Stimulated activated naive CD8-positive, alpha-beta T cell treated with anti-CD3 and anti-CD28 coated beads, Interleukin-15, amount 100 ng/mL, for 72 hours (primary cell): Measurements from ENCODE around the gene PPIP5K2.

ENCODE experiments used
- ATAC-seq: fragments of 150-1000 bp; cut with Tn5 transposase; 2 replicates; pipeline ENCODE4 v1.10.0; 2021; ENCODE audit warnings: mild to moderate bottlenecking, moderate library complexity
- DNase-seq, 2 donors: peaks; one replicate each; pipeline ENCODE4 v3.0.0; 2021 to 2022
- H3K27ac Mint-ChIP-seq, 2 donors: one replicate each; pipeline ENCODE4 v1.8.0; 2022; ENCODE audit warnings: mild to moderate bottlenecking in 2 of 2, mixed read lengths in 2 of 2, moderate library complexity in 2 of 2
- H3K27me3 Mint-ChIP-seq: one replicate; pipeline ENCODE4 v1.8.0; 2022; ENCODE audit warnings: mixed read lengths
- H3K4me1 Mint-ChIP-seq: one replicate; pipeline ENCODE4 v1.8.0; 2022; ENCODE audit warnings: mild to moderate bottlenecking, mixed read lengths
- H3K4me3 Mint-ChIP-seq, 2 donors: one replicate each; pipeline ENCODE4 v1.8.0; 2022; ENCODE audit warnings: mild to moderate bottlenecking in 2 of 2, mixed read lengths in 2 of 2, moderate library complexity in 1 of 2
- H3K9me3 Mint-ChIP-seq, 2 donors: one replicate each; pipeline ENCODE4 v1.8.0; 2022; ENCODE audit warnings: mixed read lengths in 2 of 2

Gene PPIP5K2

DNA sequence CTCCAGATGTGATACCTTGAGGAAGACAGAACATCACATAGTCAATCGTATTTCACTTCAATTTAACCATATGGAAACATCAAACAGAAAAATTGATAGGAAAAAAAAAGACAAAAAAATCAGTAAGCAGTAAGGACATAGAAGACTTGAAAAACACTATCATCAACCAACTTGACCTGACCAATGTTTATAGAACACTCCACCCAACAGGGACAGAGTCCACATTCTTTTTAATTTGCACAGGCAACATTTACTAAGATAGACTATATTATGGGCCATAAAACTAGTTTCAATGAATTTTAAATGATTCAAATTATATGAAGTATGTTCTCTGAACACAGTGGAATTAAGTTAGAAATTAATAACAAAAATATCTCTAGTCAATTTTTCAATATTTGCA is 117.7 kb downstream of the PPIP5K2 start:
- Mint-ChIP-seq H3K4me1 (no peaks in the 10 kb centered on the region), H3K27me3 (peaks cover 8% of the 10 kb centered on the region), H3K9me3 (no peaks in the 10 kb centered on the region), H3K4me3 (no peak overlapping the region), H3K27ac (no peak overlapping the region)
- no peak for ATAC-seq
- no peak for DNase-seq

DNA sequence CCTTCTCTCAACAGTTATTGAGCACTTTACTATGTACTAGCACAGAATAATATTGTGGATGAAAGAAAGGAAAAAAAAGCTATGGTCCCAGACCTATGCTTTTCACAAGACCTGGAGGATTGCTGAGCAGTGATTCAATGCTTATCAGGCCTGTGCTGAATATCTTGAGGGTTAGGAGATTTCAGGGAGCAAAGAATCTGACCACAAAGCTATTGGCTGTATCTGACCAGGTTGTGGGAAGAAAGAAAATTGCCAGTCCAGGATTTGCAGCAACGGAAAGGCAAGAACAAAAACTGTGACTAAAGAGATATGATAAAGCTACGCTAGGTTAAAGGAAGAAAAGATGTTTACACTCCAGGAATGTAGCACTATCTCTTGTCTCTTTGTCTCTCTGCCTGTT is 123.6 kb downstream of the PPIP5K2 start:
- no peak for DNase-seq
- no peak overlapping the region for H3K27ac Mint-ChIP-seq
- ATAC-seq = no peak
- peaks cover 44% of the 10 kb centered on the region for H3K27me3 Mint-ChIP-seq
- no peaks in the 10 kb centered on the region for H3K9me3 Mint-ChIP-seq
- H3K4me1 Mint-ChIP-seq = peaks cover 12% of the 10 kb centered on the region
- H3K4me3 Mint-ChIP-seq = no peak overlapping the region

DNA sequence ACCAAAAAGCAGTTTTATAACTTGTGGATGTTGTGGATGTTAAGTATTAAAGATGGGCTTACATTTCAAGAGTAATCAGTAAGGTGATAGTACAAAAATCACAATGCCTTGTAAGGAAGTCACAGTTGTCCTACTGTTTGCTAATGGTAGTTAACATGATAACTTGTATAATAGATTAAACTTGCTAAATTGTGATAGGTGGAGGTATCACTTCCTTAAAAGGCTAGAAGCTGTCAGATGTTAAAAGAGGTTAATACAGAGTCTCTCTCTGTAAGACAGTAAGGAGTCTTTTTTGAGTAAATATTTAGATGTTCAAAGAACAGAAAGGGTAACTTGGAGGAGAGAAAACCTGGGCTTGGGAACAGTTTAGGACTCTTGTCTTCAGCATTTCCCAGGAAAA is 124.3 kb downstream of the PPIP5K2 start:
- H3K27ac Mint-ChIP-seq = no peak overlapping the region
- no peak for ATAC-seq
- no peak overlapping the region for H3K4me3 Mint-ChIP-seq
- peaks cover 12% of the 10 kb centered on the region for H3K4me1 Mint-ChIP-seq
- no peaks in the 10 kb centered on the region for H3K9me3 Mint-ChIP-seq
- no peak for DNase-seq
- H3K27me3 Mint-ChIP-seq = peaks cover 44% of the 10 kb centered on the region

DNA sequence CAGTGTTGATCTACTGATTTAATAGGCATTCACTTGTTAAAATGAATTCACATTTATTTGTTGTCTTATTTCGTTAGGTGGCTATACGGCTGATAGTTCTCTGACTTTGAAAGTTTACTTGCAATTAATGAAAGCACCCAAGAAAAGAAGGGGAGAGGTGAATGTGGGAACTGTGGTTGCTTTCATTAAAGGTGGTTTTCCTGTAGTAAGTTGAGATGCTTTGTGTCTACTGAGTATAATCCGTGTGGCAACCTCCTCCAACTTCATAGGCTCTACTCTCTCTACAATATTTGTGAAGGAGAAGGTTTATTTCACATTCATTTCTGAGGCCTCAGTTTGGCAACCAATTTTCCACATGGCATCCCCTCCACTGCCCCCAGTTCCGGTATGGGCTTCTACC is 125.7 kb downstream of the PPIP5K2 start:
- Mint-ChIP-seq H3K27me3 (peaks cover 49% of the 10 kb centered on the region), H3K4me1 (peaks cover 12% of the 10 kb centered on the region), H3K9me3 (no peaks in the 10 kb centered on the region), H3K4me3 (no peak overlapping the region), H3K27ac (no peak overlapping the region)
- ATAC-seq (no peak), DNase-seq (no peak)

DNA sequence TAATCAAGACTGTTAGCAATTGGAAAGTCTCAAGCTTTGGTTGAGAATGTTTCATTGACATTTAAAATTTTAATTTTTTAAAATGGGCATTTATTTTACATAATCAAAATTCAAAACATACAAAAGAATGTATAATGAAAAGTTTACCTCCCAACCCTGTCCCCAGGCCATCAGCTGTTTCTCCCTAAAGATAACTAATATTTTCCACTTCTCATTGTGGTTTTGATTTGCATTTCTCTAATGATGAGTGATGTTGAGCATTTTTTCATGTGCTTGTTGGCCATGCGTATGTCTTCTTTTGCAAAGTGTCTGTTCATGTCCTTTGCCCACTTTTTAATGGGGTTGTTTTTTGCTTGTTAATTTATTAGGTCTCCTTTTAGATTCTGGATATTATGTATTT is 127.0 kb downstream of the PPIP5K2 start:
- no peak for DNase-seq
- Mint-ChIP-seq H3K9me3 (no peaks in the 10 kb centered on the region), H3K27ac (no peak overlapping the region), H3K27me3 (peaks cover 63% of the 10 kb centered on the region), H3K4me3 (no peak overlapping the region), H3K4me1 (peaks cover 12% of the 10 kb centered on the region)
- no peak for ATAC-seq

DNA sequence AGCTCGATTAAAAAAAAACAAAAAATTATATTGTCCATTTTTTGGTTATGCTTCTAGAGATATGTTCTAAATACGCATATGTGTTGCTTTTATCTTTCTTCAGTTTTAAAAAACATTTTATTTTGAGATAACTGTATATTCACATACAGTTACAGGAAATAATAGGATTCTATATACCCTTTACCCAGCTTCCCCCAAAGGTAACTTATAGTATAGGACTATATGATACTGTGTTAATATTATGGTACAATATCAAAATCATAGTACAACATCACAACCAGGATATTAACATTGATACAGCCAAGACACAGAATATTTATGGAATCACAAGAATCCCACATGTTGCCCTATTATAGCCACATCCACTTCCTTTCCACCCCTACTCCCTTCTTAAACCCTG is 129.0 kb downstream of the PPIP5K2 start:
- no peak for ATAC-seq
- Mint-ChIP-seq H3K27me3 (peaks cover 62% of the 10 kb centered on the region), H3K27ac (no peak overlapping the region), H3K4me1 (peaks cover 12% of the 10 kb centered on the region), H3K4me3 (no peak overlapping the region), H3K9me3 (no peaks in the 10 kb centered on the region)
- no peak for DNase-seq

DNA sequence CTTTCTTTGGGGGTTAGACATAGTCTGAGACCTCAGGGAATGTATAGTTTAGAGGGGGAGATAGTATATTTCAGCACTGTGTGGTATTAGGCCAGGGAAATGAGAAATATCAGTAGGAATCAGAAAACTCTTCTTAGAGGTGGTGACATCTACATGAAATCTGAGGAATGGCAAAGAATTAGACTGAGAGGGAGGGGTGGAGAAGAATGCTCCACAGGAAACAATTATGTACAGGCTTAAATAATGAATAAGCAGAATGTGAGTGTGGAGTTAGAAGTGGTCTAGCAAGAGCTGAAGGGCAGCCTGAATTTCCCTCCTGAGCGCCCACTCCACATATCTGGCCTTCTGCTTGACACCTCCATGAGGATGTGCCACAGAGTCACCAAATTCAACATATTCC is 134.8 kb downstream of the PPIP5K2 start:
- Mint-ChIP-seq H3K27me3 (peaks cover 49% of the 10 kb centered on the region), H3K9me3 (no peaks in the 10 kb centered on the region), H3K4me3 (no peak overlapping the region), H3K4me1 (peaks cover 7% of the 10 kb centered on the region), H3K27ac (no peak overlapping the region)
- ATAC-seq (no peak), DNase-seq (no peak)

DNA sequence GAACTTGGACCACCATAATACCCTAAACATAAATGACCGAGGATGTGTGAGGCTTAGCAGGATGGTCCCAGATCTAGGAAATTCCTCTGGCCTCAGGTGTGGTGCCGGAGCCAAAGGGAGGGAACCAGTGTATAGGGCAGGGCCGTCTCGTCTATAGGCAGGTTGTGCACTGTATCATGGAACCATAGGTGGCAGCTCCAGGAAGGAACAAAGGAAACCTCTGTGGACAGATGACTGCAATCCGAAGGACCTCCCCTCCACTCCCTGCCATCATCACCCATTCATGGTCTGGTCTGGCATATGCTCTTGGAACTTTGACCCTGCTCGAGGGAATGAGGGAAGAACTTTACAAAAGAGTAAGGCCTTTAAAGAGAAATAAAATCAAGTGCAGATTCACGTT is 135.6 kb downstream of the PPIP5K2 start:
- no peak overlapping the region for H3K27ac Mint-ChIP-seq
- ATAC-seq (no peak), DNase-seq (no peak)
- H3K4me3 Mint-ChIP-seq = no peak overlapping the region
- no peaks in the 10 kb centered on the region for H3K9me3 Mint-ChIP-seq
- peaks cover 12% of the 10 kb centered on the region for H3K4me1 Mint-ChIP-seq
- peaks cover 44% of the 10 kb centered on the region for H3K27me3 Mint-ChIP-seq

DNA sequence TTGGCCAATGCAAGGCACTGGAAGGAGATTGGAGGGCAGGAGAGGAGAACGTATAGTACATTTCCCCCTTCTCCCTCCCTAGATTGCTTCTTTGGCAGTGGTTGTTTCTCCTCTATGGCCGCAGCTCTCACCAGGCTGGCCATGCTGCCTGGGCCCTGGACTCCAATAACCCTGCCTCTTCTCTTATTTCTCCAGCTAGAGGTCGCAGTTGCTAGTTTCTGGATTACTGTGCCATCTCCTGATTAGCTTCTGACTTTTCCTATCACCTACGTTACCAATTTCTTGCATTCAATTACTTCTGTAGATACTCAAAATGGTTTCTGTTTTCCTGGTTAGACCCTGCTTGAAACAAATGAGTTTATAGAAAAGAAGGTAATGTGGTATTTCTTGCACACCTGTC is 136.1 kb downstream of the PPIP5K2 start:
- ATAC-seq (no peak), DNase-seq (no peak)
- H3K4me1 Mint-ChIP-seq = peaks cover 16% of the 10 kb centered on the region

DNA sequence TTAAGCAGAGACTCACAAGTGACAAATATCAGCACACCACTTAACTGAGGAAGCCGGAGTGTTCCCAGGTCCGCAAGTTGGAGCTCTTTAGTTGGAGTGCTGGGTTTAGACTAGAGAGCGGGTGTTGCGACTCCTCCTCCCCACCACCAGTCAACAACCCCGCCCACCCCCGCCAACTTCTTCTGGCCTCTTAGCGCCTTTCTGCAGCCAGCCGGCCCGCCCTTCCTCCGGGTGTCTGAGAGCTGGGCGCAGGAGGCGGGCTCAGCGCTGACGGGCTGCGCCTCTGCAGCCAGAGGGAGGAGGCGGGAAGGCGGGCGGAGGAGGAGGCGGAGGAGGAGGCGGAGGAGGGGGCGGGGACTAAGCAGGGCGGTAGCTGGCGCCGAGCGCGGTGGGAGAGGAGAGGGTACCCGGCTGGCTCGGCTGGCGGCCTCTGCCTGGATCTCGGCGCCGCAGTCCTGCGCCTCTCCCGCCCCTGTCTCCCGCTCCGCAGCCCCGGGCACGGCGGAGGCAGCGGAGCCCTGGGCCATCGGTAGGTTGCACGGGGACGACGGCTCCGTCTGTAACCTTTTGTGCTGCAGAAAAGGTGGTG is 138.4 kb downstream of the PPIP5K2 start, which contains the start of gene MACIR:
MACIR (plus strand) TSS at position 396 of the 589 bp plus-strand sequence. CDS start 17,157 bp downstream, outside the sequence.
- Mint-ChIP-seq H3K4me1 (peaks cover 31% of the 10 kb centered on the region), H3K27me3 (peaks cover 22% of the 10 kb centered on the region), H3K27ac (peak within 1 kb of the TSS; percentile 80 to 90), H3K4me3 (peak within 1 kb of the TSS; percentile 85 to 96), H3K9me3 (no peaks in the 10 kb centered on the region)
- ATAC-seq = peak; percentile 92
- DNase-seq = peak; percentile 90 to 95

More for the DNA sequence above, 136.1 kb downstream of the PPIP5K2 start:
- no peak overlapping the region for H3K4me3 Mint-ChIP-seq
- H3K27ac Mint-ChIP-seq = no peak overlapping the region
- peaks cover 39% of the 10 kb centered on the region for H3K27me3 Mint-ChIP-seq
- no peaks in the 10 kb centered on the region for H3K9me3 Mint-ChIP-seq

DNA sequence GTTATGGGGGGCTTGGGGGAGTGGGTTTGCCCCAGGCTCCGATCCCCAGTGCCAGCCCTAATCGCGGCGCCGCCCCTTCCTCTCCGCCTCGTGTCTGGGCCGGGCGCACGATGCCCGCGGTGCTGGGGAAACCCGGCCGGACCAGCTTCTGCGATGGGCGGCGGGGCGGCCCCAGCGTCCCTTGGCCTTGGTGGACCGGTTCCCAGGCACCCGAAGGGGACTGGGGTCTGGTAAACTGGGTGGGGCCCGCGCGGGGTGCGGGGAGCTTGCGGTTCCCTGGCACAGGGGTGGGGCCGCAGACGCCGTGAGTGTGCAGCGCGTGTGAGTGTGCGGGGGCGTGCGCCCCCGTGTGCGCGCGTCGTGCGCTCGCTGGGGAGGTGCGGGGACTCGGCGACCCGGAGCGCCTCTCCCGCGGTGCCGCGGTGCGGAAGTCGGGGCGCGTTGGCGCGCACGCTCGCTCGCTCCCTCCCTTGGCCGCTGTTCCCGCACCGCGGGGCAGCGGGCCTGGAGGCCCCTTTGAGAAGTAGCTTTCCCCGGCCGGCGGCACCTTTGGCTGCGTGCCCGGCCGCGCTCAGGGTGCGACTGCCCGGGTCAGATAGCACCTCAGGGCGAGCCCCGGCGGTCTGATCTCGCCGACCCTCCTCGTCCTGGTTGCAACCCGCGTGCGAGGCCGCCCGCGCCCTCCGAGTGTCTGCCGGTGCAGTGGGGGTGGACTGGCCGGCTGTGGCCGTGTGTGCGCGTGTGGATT is 139.0 kb downstream of the PPIP5K2 start:
- Mint-ChIP-seq H3K4me3 (peak overlapping the region; percentile 85 to 96), H3K4me1 (peaks cover 31% of the 10 kb centered on the region)

DNA sequence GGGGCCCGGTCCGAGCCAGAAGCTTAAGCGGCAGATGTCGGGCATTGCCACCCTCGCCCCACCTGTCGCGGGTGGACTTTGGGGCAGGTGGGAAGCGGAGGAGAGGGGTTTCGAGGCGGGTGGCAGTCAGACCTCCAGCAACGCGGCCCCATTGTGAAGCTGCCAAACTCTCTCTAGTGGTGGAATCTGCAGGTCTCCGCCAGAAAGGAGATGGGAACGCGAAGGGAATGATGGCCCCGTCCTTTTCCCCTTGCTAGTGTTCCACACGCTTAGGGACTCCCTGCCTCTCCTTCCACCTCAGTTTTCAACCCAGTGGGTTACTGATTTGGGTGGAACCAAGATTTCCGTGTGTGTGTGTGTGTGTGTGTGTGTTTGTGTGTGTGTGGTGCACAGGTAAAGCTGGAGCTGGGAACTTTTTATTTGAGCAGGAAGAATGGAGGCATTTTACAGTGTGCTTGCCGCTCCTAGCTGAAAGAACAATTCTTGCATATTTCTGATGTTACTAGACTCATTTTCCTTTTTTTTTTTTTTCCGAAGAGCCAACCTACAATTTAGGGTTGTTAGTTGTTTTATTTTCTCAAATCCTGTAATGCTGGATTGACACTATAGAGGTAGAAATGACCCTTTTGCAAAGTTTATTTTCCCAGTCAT is 139.7 kb downstream of the PPIP5K2 start:
- H3K4me3 Mint-ChIP-seq = peak overlapping the region; percentile 85 to 96
- DNase-seq (no peak), ATAC-seq (no peak)
- H3K9me3 Mint-ChIP-seq = no peaks in the 10 kb centered on the region
- peak overlapping the region; percentile 74 to 82 for H3K27ac Mint-ChIP-seq
- peaks cover 31% of the 10 kb centered on the region for H3K4me1 Mint-ChIP-seq
- H3K27me3 Mint-ChIP-seq = peaks cover 17% of the 10 kb centered on the region

More for the DNA sequence above, 139.0 kb downstream of the PPIP5K2 start:
- DNase-seq (peak; percentile 69 to 71), ATAC-seq (peak; percentile 70)
- Mint-ChIP-seq H3K27ac (peak overlapping the region; percentile 69 to 74), H3K9me3 (no peaks in the 10 kb centered on the region), H3K27me3 (peaks cover 22% of the 10 kb centered on the region)

DNA sequence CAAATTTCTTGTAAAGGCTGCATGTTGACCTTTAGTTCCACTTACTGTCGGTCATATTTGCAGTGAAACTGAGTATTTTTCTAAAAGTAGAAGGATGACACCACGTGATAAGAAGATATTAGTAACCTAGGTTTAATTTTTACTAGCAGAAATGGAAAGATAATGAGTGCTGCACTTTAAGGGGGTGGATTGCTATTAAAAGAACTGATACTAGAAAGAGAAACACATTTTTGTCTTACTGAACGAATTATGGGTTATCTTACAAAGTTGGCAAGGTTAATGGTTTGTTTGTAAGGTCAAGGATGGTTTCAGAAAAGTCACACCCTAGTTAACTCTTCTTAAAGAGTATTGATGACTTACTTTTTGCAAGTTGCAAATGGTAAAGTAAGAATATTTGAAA is 140.8 kb downstream of the PPIP5K2 start:
- H3K4me1 Mint-ChIP-seq = peaks cover 31% of the 10 kb centered on the region
- peak overlapping the region; percentile 51 to 77 for H3K4me3 Mint-ChIP-seq
- peaks cover 5% of the 10 kb centered on the region for H3K27me3 Mint-ChIP-seq
- no peak overlapping the region for H3K27ac Mint-ChIP-seq
- ATAC-seq (no peak), DNase-seq (no peak)
- H3K9me3 Mint-ChIP-seq = no peaks in the 10 kb centered on the region
